Testis (tissue), 2 donors: ENCODE measurements around the gene CD27.

Experiments
- CTCF ChIP-seq, 3 experiments: fragments of 450-650 bp in 2 of 3; fragments of 200-600 bp in 1 of 3; sonication (generic) in 1 of 3; IDR thresholded peaks; one replicate each; pipeline ENCODE4 v1.5.1; 2016 to 2019; ENCODE audit warnings: antibody characterized with exemption in 3 of 3, mild to moderate bottlenecking in 2 of 3, moderate library complexity in 1 of 3
- POLR2A ChIP-seq: fragments of 450-650 bp; IDR thresholded peaks from one replicate; pipeline ENCODE4 v1.6.1; 2017; ENCODE audit warnings: antibody characterized with exemption, mild to moderate bottlenecking, moderate library complexity

DNA sequence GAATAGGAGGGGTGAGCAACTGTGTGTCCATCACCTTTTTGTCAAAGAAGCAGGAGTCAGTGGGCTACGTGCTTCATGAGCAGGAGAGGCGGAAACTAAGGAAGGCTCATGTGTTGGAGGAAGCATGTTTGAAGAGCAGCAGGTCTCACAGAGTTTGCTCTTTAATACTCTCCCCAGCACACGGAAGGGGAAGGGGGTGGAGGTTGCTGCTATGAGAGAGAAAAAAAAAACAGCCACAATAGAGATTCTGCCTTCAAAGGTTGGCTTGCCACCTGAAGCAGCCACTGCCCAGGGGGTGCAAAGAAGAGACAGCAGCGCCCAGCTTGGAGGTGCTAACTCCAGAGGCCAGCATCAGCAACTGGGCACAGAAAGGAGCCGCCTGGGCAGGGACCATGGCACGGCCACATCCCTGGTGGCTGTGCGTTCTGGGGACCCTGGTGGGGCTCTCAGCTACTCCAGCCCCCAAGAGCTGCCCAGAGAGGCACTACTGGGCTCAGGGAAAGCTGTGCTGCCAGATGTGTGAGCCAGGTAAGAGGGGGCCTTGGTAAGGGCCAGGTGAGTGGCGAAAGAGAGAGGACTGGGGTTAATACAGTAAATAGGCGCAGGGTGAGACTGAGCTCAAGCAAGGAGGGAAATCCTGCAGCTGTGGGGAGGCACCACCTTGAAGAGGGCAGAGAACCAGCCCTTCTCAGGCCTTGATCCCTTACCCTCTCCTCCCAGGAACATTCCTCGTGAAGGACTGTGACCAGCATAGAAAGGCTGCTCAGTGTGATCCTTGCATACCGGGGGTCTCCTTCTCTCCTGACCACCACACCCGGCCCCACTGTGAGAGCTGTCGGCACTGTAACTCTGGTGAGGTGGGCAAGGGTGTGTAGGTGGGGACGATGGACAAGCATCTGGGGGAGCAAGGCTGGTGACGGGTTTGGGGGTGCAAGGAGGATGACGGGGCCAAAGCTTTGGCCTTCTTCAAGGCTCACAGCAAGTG, at the start of gene CD27:
- TF ChIP-seq CTCF (IDR thresholded peaks at IDR 0.05) (no peak), POLR2A (no peak)
